ENCODE measurements around the gene FRS2. TPM values are rescaled to one million over a fixed set of nuclear protein-coding genes. Genes with fewer than 3 reads are reported as not detected.
A peak's percentile ranks its signal among the peaks of the same experiment; 100 is the strongest.

The FRS2 gene
- total and polyA plus RNA-seq, 9 of the 15 experiments (the other 6 are each of a cell fraction or from before 2014, with no cell fraction given): 1.0 to 9.1 (median 6.0) TPM

DNA sequence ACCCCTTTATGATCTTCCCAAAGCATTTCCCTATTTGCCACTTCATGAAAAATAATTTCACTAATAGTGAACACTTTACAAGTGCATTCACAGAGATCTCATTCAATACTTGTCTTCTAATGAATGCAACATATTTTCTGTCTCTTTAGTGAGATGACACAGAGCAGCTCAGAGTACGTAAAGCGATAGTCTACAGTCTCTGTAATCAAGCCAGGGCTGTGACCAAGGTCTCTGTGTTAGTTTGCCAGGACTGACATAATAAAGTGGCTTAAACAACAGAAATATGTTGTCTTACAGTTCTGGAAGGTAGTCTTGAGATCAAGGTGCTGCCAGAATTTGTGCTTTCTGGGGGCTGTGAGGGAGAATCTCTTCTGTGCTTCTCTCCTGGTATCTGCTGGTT is 33.1 kb upstream of the FRS2 start:
- H3K4me3 ChIP-seq: no peak overlapping the region
- H3K9ac ChIP-seq (ENCODE audit: insufficient read depth in 1 of 2, low read depth in 2 of 2, low read length in 2 of 2): no peak overlapping the region
- 74% methylated on average over 2 of the region's 2 CpGs for WGBS (ENCODE audit: insufficient coverage, low coverage, missing lambda C conversion rate)
- no peak for DNase-seq (ENCODE audit: extremely low read depth in 1 of 4, low spot score in 3 of 4)
- H3K9me3 ChIP-seq (replicated peaks; ENCODE audit: control insufficient read depth, insufficient read depth, low read depth, low read length): no peaks in the 10 kb centered on the region
- H3K79me2 ChIP-seq (ENCODE audit: control insufficient read depth, insufficient read depth, low read length): no peaks in the 10 kb centered on the region
- H3K27me3 ChIP-seq (ENCODE audit: control insufficient read depth in 2 of 2, insufficient read depth in 2 of 2, low read length in 2 of 2): no peaks in the 10 kb centered on the region; a peak in 1 of 5 replicates
- H3K4me2 ChIP-seq (ENCODE audit: insufficient read depth, low read length): no peak overlapping the region
- no peak for ATAC-seq
- BruUV-seq (replicated peaks): no TSS peak
- no peaks in the 10 kb centered on the region for H4K20me1 ChIP-seq (replicated peaks; ENCODE audit: control insufficient read depth, insufficient read depth, low read length)
- H2AFZ ChIP-seq (ENCODE audit: low read depth, low read length): no peak overlapping the region
- no peak overlapping the region for H3K27ac ChIP-seq (ENCODE audit: extremely low read depth, low read depth, low read length)
- H3K9me1 ChIP-seq (ENCODE audit: control insufficient read depth, insufficient read depth, low read length): no peaks in the 10 kb centered on the region
- POLR2A ChIA-PET: no interaction called here
- FAIRE-seq: no peak
- H3K36me3 ChIP-seq (ENCODE audit: control insufficient read depth, insufficient read depth, low read length): no peaks in the 10 kb centered on the region
- TF ChIP-seq SMARCA5 (IDR thresholded peaks at IDR 0.05): no peak
- TF ChIP-seq ZFP36 (IDR thresholded peaks at IDR 0.05; ENCODE audit: low read depth, low read length, partially characterized antibody): no peak
- no peak for TF ChIP-seq TAF7 (tag; IDR thresholded peaks at IDR 0.05)
- TF ChIP-seq NELFE (IDR thresholded peaks at IDR 0.05; ENCODE audit: insufficient read depth, insufficient read length): no peak
- CTCF ChIA-PET (ENCODE audit: low intra/inter-chr PET ratio): no interaction called here
- intact Hi-C loops (cut with micrococcal nuclease) (no loop called here), in situ Hi-C loops (cut with MboI) (no loop called here)
- H3K4me1 ChIP-seq (replicated peaks in 1 of 2; ENCODE audit: control insufficient read depth in 2 of 2, insufficient read depth in 2 of 2, low read length in 2 of 2): peaks cover 4 to 10% of the 10 kb centered on the region in 2 experiments; a peak in 2 of 5 replicates

- H3K9me1 ChIP-seq (ENCODE audit: control insufficient read depth, insufficient read depth, low read length): no peaks in the 10 kb centered on the region
- no peaks in the 10 kb centered on the region for H3K79me2 ChIP-seq (ENCODE audit: control insufficient read depth, insufficient read depth, low read length)
- H3K9me3 ChIP-seq (replicated peaks; ENCODE audit: control insufficient read depth, insufficient read depth, low read depth, low read length): no peaks in the 10 kb centered on the region
- CTCF ChIA-PET (ENCODE audit: low intra/inter-chr PET ratio): interaction anchor here (0.5 kb wide), 1 partner anchor 33 kb away, joined by 3 read pairs; no protein-coding TSS in a partner anchor
- BruUV-seq (replicated peaks): no TSS peak
- 3% methylated on average over 3 of the region's 3 CpGs for WGBS (ENCODE audit: insufficient coverage, low coverage, missing lambda C conversion rate)
- H2AFZ ChIP-seq (ENCODE audit: low read depth, low read length): no peak overlapping the region
- POLR2A ChIA-PET: interaction anchor here (0.6 to 0.9 kb wide), 2 partner anchors 9 to 56 kb away, joined by 3 read pairs; no protein-coding TSS in a partner anchor
- H3K4me3 ChIP-seq: no peak overlapping the region
- H3K36me3 ChIP-seq (ENCODE audit: control insufficient read depth, insufficient read depth, low read length): no peaks in the 10 kb centered on the region
- no peak overlapping the region for H3K9ac ChIP-seq (ENCODE audit: insufficient read depth in 1 of 2, low read depth in 2 of 2, low read length in 2 of 2)
- intact Hi-C loops (cut with micrococcal nuclease): no loop called here
- no peak overlapping the region for H3K27ac ChIP-seq (ENCODE audit: extremely low read depth, low read depth, low read length)
- in situ Hi-C loops (cut with MboI): no loop called here
- peaks cover 4 to 7% of the 10 kb centered on the region in 2 experiments; a peak in 2 of 5 replicates for H3K4me1 ChIP-seq (replicated peaks in 1 of 2; ENCODE audit: control insufficient read depth in 2 of 2, insufficient read depth in 2 of 2, low read length in 2 of 2)
- DNase-seq (ENCODE audit: extremely low read depth in 1 of 4, low spot score in 3 of 4) (peak in 2 of 4 experiments; percentile 17 to 54), FAIRE-seq (peak; percentile 52), ATAC-seq (peak; percentile 69)
- no peaks in the 10 kb centered on the region for H3K27me3 ChIP-seq (ENCODE audit: control insufficient read depth in 2 of 2, insufficient read depth in 2 of 2, low read length in 2 of 2)
- H3K4me2 ChIP-seq (ENCODE audit: insufficient read depth, low read length): no peak overlapping the region
- H4K20me1 ChIP-seq (replicated peaks; ENCODE audit: control insufficient read depth, insufficient read depth, low read length): no peaks in the 10 kb centered on the region
- TF ChIP-seq HIVEP1 (CRISPR knock-in tag; IDR thresholded peaks at IDR 0.05) (no peak), TCF3 (CRISPR knock-in tag; IDR thresholded peaks at IDR 0.05) (peak; percentile 61; the same call in 1 of the 2 replicates), JUND (IDR thresholded peaks at IDR 0.05; ENCODE audit: borderline replicate concordance, low read depth, low read length) (no peak), JUND (tag; IDR thresholded peaks at IDR 0.05; ENCODE audit: borderline replicate concordance, low read depth, low read length) (peak; percentile 32; the same call in 1 of the 3 replicates), DMBX1 (CRISPR knock-in tag; IDR thresholded peaks at IDR 0.05; ENCODE audit: borderline replicate concordance) (no peak), TAL1 (IDR thresholded peaks at IDR 0.05) (peak; percentile 67), EP300 (IDR thresholded peaks at IDR 0.05; ENCODE audit: low read length) (peak; percentile 50; the same call in 1 of the 2 replicates), ZNF124 (CRISPR knock-in tag; IDR thresholded peaks at IDR 0.05) (no peak), NR2C1 (IDR thresholded peaks at IDR 0.05) (no peak), NR2C1 (tag; IDR thresholded peaks at IDR 0.05) (0 out of 2 replicates have a peak, but pooled peaks have one; percentile 7), NR4A1 (CRISPR knock-in tag; IDR thresholded peaks at IDR 0.05) (no peak), NR4A1 (tag; IDR thresholded peaks at IDR 0.05) (no peak), SETDB1 (IDR thresholded peaks at IDR 0.05; ENCODE audit: low read length) (no peak), CBFA2T2 (conservative IDR thresholded peaks at IDR 0.05) (peak; percentile 42; the same call in 1 of the 2 replicates), MECOM (CRISPR knock-in tag; IDR thresholded peaks at IDR 0.05) (0 out of 2 replicates have a peak, but pooled peaks have one; percentile 18), TBL1XR1 (IDR thresholded peaks at IDR 0.05; ENCODE audit: low read length in 2 of 2) (peak in 1 of 2 experiments; percentile 67; a peak in 2 of 4 replicates)
Measured at GRCh38 chr12:69438539-69438938, 31.6 kb upstream of the FRS2 start.

Data from K562 (cell line).